Measurements from ENCODE around the gene MINK1.

DNA sequence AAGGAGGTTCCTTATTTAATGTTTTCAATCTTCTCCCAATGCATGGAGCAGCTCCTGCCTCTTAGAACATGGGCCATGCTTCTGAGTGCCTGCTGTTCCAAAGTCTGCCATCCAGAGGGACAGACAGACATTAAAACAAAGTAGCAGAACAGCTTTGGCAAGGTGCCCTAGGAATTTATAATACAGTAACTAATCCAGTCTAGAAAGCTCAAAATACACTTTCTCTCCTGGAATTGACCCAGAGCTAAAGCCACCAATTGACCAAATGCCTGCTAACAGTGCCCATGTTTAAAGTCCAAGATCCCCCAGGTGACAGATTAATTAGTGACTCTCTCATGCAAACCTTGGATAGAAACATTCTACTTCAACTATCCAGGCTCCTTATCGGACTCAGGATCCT, 80.9 kb downstream of the MINK1 start:
- TF ChIP-seq, protein P1, sequence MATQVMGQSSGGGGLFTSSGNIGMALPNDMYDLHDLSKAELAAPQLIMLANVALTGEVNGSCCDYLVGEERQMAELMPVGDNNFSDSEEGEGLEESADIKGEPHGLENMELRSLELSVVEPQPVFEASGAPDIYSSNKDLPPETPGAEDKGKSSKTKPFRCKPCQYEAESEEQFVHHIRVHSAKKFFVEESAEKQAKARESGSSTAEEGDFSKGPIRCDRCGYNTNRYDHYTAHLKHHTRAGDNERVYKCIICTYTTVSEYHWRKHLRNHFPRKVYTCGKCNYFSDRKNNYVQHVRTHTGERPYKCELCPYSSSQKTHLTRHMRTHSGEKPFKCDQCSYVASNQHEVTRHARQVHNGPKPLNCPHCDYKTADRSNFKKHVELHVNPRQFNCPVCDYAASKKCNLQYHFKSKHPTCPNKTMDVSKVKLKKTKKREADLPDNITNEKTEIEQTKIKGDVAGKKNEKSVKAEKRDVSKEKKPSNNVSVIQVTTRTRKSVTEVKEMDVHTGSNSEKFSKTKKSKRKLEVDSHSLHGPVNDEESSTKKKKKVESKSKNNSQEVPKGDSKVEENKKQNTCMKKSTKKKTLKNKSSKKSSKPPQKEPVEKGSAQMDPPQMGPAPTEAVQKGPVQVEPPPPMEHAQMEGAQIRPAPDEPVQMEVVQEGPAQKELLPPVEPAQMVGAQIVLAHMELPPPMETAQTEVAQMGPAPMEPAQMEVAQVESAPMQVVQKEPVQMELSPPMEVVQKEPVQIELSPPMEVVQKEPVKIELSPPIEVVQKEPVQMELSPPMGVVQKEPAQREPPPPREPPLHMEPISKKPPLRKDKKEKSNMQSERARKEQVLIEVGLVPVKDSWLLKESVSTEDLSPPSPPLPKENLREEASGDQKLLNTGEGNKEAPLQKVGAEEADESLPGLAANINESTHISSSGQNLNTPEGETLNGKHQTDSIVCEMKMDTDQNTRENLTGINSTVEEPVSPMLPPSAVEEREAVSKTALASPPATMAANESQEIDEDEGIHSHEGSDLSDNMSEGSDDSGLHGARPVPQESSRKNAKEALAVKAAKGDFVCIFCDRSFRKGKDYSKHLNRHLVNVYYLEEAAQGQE (IDR thresholded peaks at IDR 0.05; ENCODE audit: insufficient replicate concordance, low read depth) = no peak
- TF ChIP-seq, protein P2, sequence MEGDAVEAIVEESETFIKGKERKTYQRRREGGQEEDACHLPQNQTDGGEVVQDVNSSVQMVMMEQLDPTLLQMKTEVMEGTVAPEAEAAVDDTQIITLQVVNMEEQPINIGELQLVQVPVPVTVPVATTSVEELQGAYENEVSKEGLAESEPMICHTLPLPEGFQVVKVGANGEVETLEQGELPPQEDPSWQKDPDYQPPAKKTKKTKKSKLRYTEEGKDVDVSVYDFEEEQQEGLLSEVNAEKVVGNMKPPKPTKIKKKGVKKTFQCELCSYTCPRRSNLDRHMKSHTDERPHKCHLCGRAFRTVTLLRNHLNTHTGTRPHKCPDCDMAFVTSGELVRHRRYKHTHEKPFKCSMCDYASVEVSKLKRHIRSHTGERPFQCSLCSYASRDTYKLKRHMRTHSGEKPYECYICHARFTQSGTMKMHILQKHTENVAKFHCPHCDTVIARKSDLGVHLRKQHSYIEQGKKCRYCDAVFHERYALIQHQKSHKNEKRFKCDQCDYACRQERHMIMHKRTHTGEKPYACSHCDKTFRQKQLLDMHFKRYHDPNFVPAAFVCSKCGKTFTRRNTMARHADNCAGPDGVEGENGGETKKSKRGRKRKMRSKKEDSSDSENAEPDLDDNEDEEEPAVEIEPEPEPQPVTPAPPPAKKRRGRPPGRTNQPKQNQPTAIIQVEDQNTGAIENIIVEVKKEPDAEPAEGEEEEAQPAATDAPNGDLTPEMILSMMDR (IDR thresholded peaks at IDR 0.05; ENCODE audit: insufficient read depth, low read length) = no peak
- no peak for TF ChIP-seq GABPA (IDR thresholded peaks at IDR 0.05; ENCODE audit: low read depth)
